ENCODE measurements around the gene NTM.

The NTM gene

GRCh38 chr11:132137981-132138313 is 767.5 kb downstream of the NTM start:
- no peak for DNase-seq

GRCh38 chr11:132139181-132139580 is 768.8 kb downstream of the NTM start:
- DNase-seq = no peak

- no peak for DNase-seq
These were observed 769.6 kb downstream of the NTM start for GRCh38 chr11:132140056-132140455.

GRCh38 chr11:132142121-132142520 is 771.7 kb downstream of the NTM start:
- DNase-seq = no peak

GRCh38 chr11:132142554-132142953 is 772.1 kb downstream of the NTM start:
- DNase-seq = no peak

GRCh38 chr11:132147464-132147863 is 777.0 kb downstream of the NTM start:
- no peak for DNase-seq

GRCh38 chr11:132154781-132155180 is 784.4 kb downstream of the NTM start:
- no peak for DNase-seq

GRCh38 chr11:132158091-132158490 is 787.7 kb downstream of the NTM start:
- no peak for DNase-seq

GRCh38 chr11:132158696-132159095 is 788.3 kb downstream of the NTM start:
- no peak for DNase-seq

- no peak for DNase-seq
These were observed 791.1 kb downstream of the NTM start for GRCh38 chr11:132161403-132162078.

- no peak for DNase-seq
These were observed 798.0 kb downstream of the NTM start for GRCh38 chr11:132168344-132168981.

GRCh38 chr11:132171031-132171430 is 800.6 kb downstream of the NTM start:
- DNase-seq = no peak

- DNase-seq = no peak
These were observed 804.2 kb downstream of the NTM start for GRCh38 chr11:132174362-132175255.

- no peak for DNase-seq
These were observed 806.7 kb downstream of the NTM start for GRCh38 chr11:132177106-132177505.

GRCh38 chr11:132184079-132184478 is 813.7 kb downstream of the NTM start:
- no peak for DNase-seq

- no peak for DNase-seq
These were observed 815.5 kb downstream of the NTM start for GRCh38 chr11:132185726-132186592.

GRCh38 chr11:132186699-132187098 is 816.3 kb downstream of the NTM start:
- DNase-seq = no peak

- DNase-seq = no peak
These were observed 817.0 kb downstream of the NTM start for GRCh38 chr11:132187386-132187785.

- no peak for DNase-seq
These were observed 817.4 kb downstream of the NTM start for GRCh38 chr11:132187814-132188213.

GRCh38 chr11:132196928-132197327 is 826.5 kb downstream of the NTM start:
- no peak for DNase-seq

GRCh38 chr11:132200353-132200936 is 830.0 kb downstream of the NTM start:
- DNase-seq = no peak

- DNase-seq = no peak
These were observed 832.2 kb downstream of the NTM start for GRCh38 chr11:132202621-132203020.

GRCh38 chr11:132205006-132205405 is 834.6 kb downstream of the NTM start:
- DNase-seq = no peak
